Mesenchymal stem cell (in vitro differentiated cells and primary cell): ENCODE results near the gene ZC3H7B.
"Not testable (repeated sequence)": the region's sequence is repeated elsewhere in the genome, so short reads cannot be mapped to it uniquely, and the experiment has no call there.

Experiments used
- DNase-seq: peaks from one replicate; pipeline ENCODE4 v3.0.0-alpha.2; 2013
- H2AFZ ChIP-seq: one replicate; pipeline ENCODE4 v1.6.1; 2013; ENCODE audit warnings: low read depth, mild to moderate bottlenecking, control low read depth, inconsistent platforms, low read length, moderate library complexity
- H2AK5ac ChIP-seq: 2 replicates; pipeline ENCODE4 v1.6.1; 2013; ENCODE audit warnings: low read length, moderate library complexity, mild to moderate bottlenecking, inconsistent platforms; ENCODE audit not compliant: severe bottlenecking
- H2BK120ac ChIP-seq: one replicate; pipeline ENCODE4 v1.6.1; 2013; ENCODE audit warnings: low read depth, mild to moderate bottlenecking, inconsistent platforms, low read length, moderate library complexity
- H2BK12ac ChIP-seq, 2 experiments: one replicate each; pipeline ENCODE4 v1.6.1; 2013; ENCODE audit warnings: inconsistent platforms in 2 of 2, low read length in 2 of 2, mild to moderate bottlenecking in 2 of 2, moderate library complexity in 2 of 2, control low read depth in 1 of 2
- H2BK15ac ChIP-seq: one replicate; pipeline ENCODE4 v1.6.1; 2013; ENCODE audit warnings: mild to moderate bottlenecking, low read depth, inconsistent platforms; ENCODE audit not compliant: poor library complexity, severe bottlenecking
- H2BK5ac ChIP-seq: 2 replicates; pipeline ENCODE4 v1.6.1; 2013; ENCODE audit warnings: low read depth, mild to moderate bottlenecking, low read length, control low read depth, inconsistent platforms; ENCODE audit not compliant: poor library complexity, severe bottlenecking
- H3K14ac ChIP-seq, 2 experiments: one replicate each; pipeline ENCODE4 v1.6.1; 2013; ENCODE audit warnings: inconsistent platforms in 2 of 2, low read length in 2 of 2, control low read depth in 1 of 2, mild to moderate bottlenecking in 1 of 2, moderate library complexity in 1 of 2
- H3K18ac ChIP-seq, 2 experiments: one replicate each; pipeline ENCODE4 v1.6.1; 2013; ENCODE audit warnings: inconsistent platforms in 2 of 2, low read length in 2 of 2, control low read depth in 1 of 2, low read depth in 1 of 2, mild to moderate bottlenecking in 1 of 2
- H3K23ac ChIP-seq, 2 experiments: one replicate each; pipeline ENCODE4 v1.6.1; 2013; ENCODE audit warnings: inconsistent platforms in 2 of 2, low read length in 2 of 2, mild to moderate bottlenecking in 2 of 2, moderate library complexity in 2 of 2, control low read depth in 1 of 2
- H3K27ac ChIP-seq: 2 replicates; pipeline ENCODE4 v1.5.1; 2013; ENCODE audit warnings: mild to moderate bottlenecking, moderate library complexity, low read length, control low read depth, inconsistent platforms; ENCODE audit not compliant: poor library complexity, severe bottlenecking
- H3K27me3 ChIP-seq, 2 experiments: 2 replicates each; pipeline versions ENCODE4 v1.6.1 to v1.7.0; 2013; ENCODE audit warnings: low read length in 2 of 2, mild to moderate bottlenecking in 2 of 2, moderate library complexity in 2 of 2, control low read depth in 1 of 2, inconsistent platforms in 1 of 2; ENCODE audit not compliant: control insufficient read depth in 1 of 2, insufficient read depth in 1 of 2
- H3K36me3 ChIP-seq, 2 experiments: 2 replicates each; pipeline versions ENCODE4 v1.6.1 to v1.7.0; 2013; ENCODE audit warnings: low read length in 2 of 2, control low read depth in 1 of 2, inconsistent platforms in 1 of 2, low read depth in 1 of 2, mild to moderate bottlenecking in 1 of 2; ENCODE audit not compliant: insufficient read depth in 2 of 2, control insufficient read depth in 1 of 2
- H3K4ac ChIP-seq, 2 experiments: one replicate each; pipeline ENCODE4 v1.6.1; 2013; ENCODE audit warnings: inconsistent platforms in 2 of 2, low read length in 2 of 2, mild to moderate bottlenecking in 2 of 2, moderate library complexity in 2 of 2, control low read depth in 1 of 2, low read depth in 1 of 2
- H3K4me1 ChIP-seq: 2 replicates; pipeline ENCODE4 v1.6.1; 2013; ENCODE audit warnings: low read depth, low read length, control low read depth; ENCODE audit not compliant: control insufficient read depth, insufficient read depth
- H3K4me2 ChIP-seq: 2 replicates; pipeline ENCODE4 v1.6.1; 2013; ENCODE audit warnings: low read length, mild to moderate bottlenecking, inconsistent platforms; ENCODE audit not compliant: poor library complexity, severe bottlenecking
- H3K4me3 ChIP-seq, 2 experiments: 2 replicates each; pipeline versions ENCODE4 v1.5.1 to v1.7.0; 2013; ENCODE audit warnings: low read length in 2 of 2, mild to moderate bottlenecking in 2 of 2, control low read depth in 1 of 2, low read depth in 1 of 2; ENCODE audit not compliant: insufficient read depth in 1 of 2
- H3K79me1 ChIP-seq: replicated peaks from 2 replicates; pipeline ENCODE4 v1.6.1; 2013; ENCODE audit warnings: mild to moderate bottlenecking, control low read depth, low read length, inconsistent platforms; ENCODE audit not compliant: poor library complexity, severe bottlenecking
- H3K9ac ChIP-seq: 2 replicates; pipeline ENCODE4 v1.7.0; 2013; ENCODE audit warnings: mild to moderate bottlenecking, low read length, moderate library complexity
- H3K9me3 ChIP-seq: 2 replicates; pipeline ENCODE4 v1.7.0; 2013; ENCODE audit warnings: mild to moderate bottlenecking, low read length; ENCODE audit not compliant: control insufficient read depth
- H4K8ac ChIP-seq: one replicate; pipeline ENCODE4 v1.6.1; 2013; ENCODE audit warnings: inconsistent platforms, mild to moderate bottlenecking, low read length, moderate library complexity
- H4K91ac ChIP-seq: one replicate; pipeline ENCODE4 v1.6.1; 2013; ENCODE audit warnings: mild to moderate bottlenecking, low read length, inconsistent platforms
- WGBS: methylation state at CpG from one replicate; pipeline ENCODE4 v1.1.7; 2013; ENCODE audit warnings: mixed read lengths; 5-methylcytosine and 5-hydroxymethylcytosine counted together

Gene ZC3H7B

GRCh38 chr22:41289671-41290070 is 11.7 kb upstream of the ZC3H7B start:
- no peak overlapping the region for H2AFZ ChIP-seq
- no peak overlapping the region for H3K14ac ChIP-seq
- WGBS: 75% methylated on average over 1 of the region's 1 CpG
- peaks cover 3% of the 10 kb centered on the region for H3K79me1 ChIP-seq
- H3K4me1 ChIP-seq: peaks cover 32% of the 10 kb centered on the region
- H3K4me3 ChIP-seq: no peak overlapping the region
- peak overlapping the region; percentile 68 for H2BK5ac ChIP-seq
- no peak overlapping the region for H2BK15ac ChIP-seq
- DNase-seq: peak; percentile 28
- H3K23ac ChIP-seq: no peak overlapping the region
- H3K27ac ChIP-seq: peak overlapping the region; percentile 98
- H4K8ac ChIP-seq: peak overlapping the region; percentile 94
- no peaks in the 10 kb centered on the region for H3K9me3 ChIP-seq
- peaks cover 0 to 2% of the 10 kb centered on the region in 2 experiments for H3K36me3 ChIP-seq
- peak overlapping the region; percentile 95 to 99 for H2BK12ac ChIP-seq
- peak overlapping the region; percentile 99 for H2AK5ac ChIP-seq
- H4K91ac ChIP-seq: peak overlapping the region; percentile 94
- peak overlapping the region; percentile 84 to 97 for H3K4ac ChIP-seq
- H2BK120ac ChIP-seq: peak overlapping the region; percentile 27
- no peak overlapping the region for H3K4me2 ChIP-seq
- peak overlapping the region; percentile 89 to 91 for H3K18ac ChIP-seq
- H3K27me3 ChIP-seq: no peaks in the 10 kb centered on the region
- peak overlapping the region; percentile 73 for H3K9ac ChIP-seq

- H3K23ac ChIP-seq: no peak overlapping the region
- WGBS: 33% methylated on average over 8 of the region's 8 CpGs
These were observed 10.8 kb upstream of the ZC3H7B start for GRCh38 chr22:41290262-41291221.

GRCh38 chr22:41294816-41295215 is 6.5 kb upstream of the ZC3H7B start:
- not testable (repeated sequence) for H3K36me3 ChIP-seq, DNase-seq, H3K4me3 ChIP-seq, H3K14ac ChIP-seq, H4K8ac ChIP-seq, H2BK5ac ChIP-seq, H3K18ac ChIP-seq, H4K91ac ChIP-seq, H3K79me1 ChIP-seq, H3K4ac ChIP-seq, H2AK5ac ChIP-seq, H3K23ac ChIP-seq, H3K27ac ChIP-seq, H3K9me3 ChIP-seq, H3K4me2 ChIP-seq, H2AFZ ChIP-seq, H2BK12ac ChIP-seq, H2BK15ac ChIP-seq, H3K9ac ChIP-seq, H3K27me3 ChIP-seq
- Histone ChIP-seq H2BK120ac (peak overlapping the region; percentile 34), H3K4me1 (peaks cover 11% of the 10 kb centered on the region)
- 100% methylated on average over 5 of the region's 28 CpGs for WGBS

More at GRCh38 chr22:41290262-41291221, 10.8 kb upstream of the ZC3H7B start:
- Histone ChIP-seq H3K79me1 (peaks cover 3% of the 10 kb centered on the region), H3K4me3 (no peak overlapping the region), H3K27ac (peak overlapping the region; percentile 98), H2BK5ac (peak overlapping the region; percentile 94), H2AFZ (no peak overlapping the region), H2BK15ac (peak overlapping the region; percentile 83), H4K8ac (peak overlapping the region; percentile 28), H2AK5ac (peak overlapping the region; percentile 88), H3K4ac (peak overlapping the region in 1 of 2 experiments; percentile 51), H3K4me2 (no peak overlapping the region), H2BK120ac (peak overlapping the region; percentile 49), H3K27me3 (no peaks in the 10 kb centered on the region), H3K14ac (no peak overlapping the region), H3K9ac (peak overlapping the region; percentile 73), H4K91ac (peak overlapping the region; percentile 50), H3K9me3 (no peaks in the 10 kb centered on the region), H3K18ac (peak overlapping the region in 1 of 2 experiments; percentile 62), H3K36me3 (no peaks in the 10 kb centered on the region), H3K4me1 (peaks cover 24% of the 10 kb centered on the region), H2BK12ac (peak overlapping the region in 1 of 2 experiments; percentile 87)
- peak; percentile 47 for DNase-seq
